Left ventricle myocardium inferior (tissue), 1 donor: ENCODE measurements around the gene IQGAP2. TPM values are rescaled to one million over a fixed set of nuclear protein-coding genes. Genes with fewer than 3 reads are reported as not detected.
A peak's percentile ranks its signal among the peaks of the same experiment; 100 is the strongest.
"Not testable (repeated sequence)": the region's sequence is repeated elsewhere in the genome, so short reads cannot be mapped to it uniquely, and the experiment has no call there.

Experiments
- DNase-seq: peaks from one replicate; pipeline ENCODE4 v3.0.0-alpha.2; 2020
- H3K27ac ChIP-seq: fragments of 200-600 bp; replicated peaks from 2 replicates; pipeline ENCODE4 v1.8.0; 2021
- H3K27me3 ChIP-seq: fragments of 200-600 bp; 2 replicates; pipeline ENCODE4 v1.8.0; 2021; ENCODE audit warnings: low read depth
- H3K36me3 ChIP-seq: fragments of 200-600 bp; 2 replicates; pipeline ENCODE4 v1.8.0; 2021
- H3K4me1 ChIP-seq: fragments of 200-600 bp; 2 replicates; pipeline ENCODE4 v1.8.0; 2021
- H3K4me3 ChIP-seq: fragments of 200-600 bp; 2 replicates; pipeline ENCODE4 v1.8.0; 2021; ENCODE audit warnings: mild to moderate bottlenecking, moderate library complexity
- H3K9me3 ChIP-seq: fragments of 200-600 bp; replicated peaks from 2 replicates; pipeline ENCODE4 v1.8.0; 2021
- CTCF ChIP-seq: fragments of 200-600 bp; IDR thresholded peaks from 2 replicates; pipeline ENCODE4 v1.8.0; 2021; ENCODE audit warnings: antibody characterized with exemption, mild to moderate bottlenecking, borderline replicate concordance
- intact Hi-C: fragments of 100-400 bp; cut with micrococcal nuclease; formaldehyde crosslinking; loops from one replicate; pipeline ENCODE4 v1.11.0; 2022
- total RNA-seq: library from RNA; stranded (reverse); fragmentation: NEBNext Ultra II Directional; extraction: Animal tissue kit (Norgen Biotek cat#: 25700); gene quantifications from one replicate; pipeline ENCODE4 v1.2.1, GENCODE V29; 2021
- donor health status: DM: no; HTN: yes; CAD: no; lungs with severe emphysema.

Gene IQGAP2
- total RNA-seq, 1 donor from 2014 or later, result 4.1 TPM

- Histone ChIP-seq H3K9me3 (no peaks in the 10 kb centered on the region), H3K4me3 (no peak overlapping the region), H3K4me1 (peaks cover 18% of the 10 kb centered on the region), H3K36me3 (peaks cover 16% of the 10 kb centered on the region), H3K27ac (peak overlapping the region; percentile 58), H3K27me3 (no peaks in the 10 kb centered on the region)
- TF ChIP-seq CTCF, result no peak
- DNase-seq, result no peak
- intact Hi-C loops, result no loop called here
These were observed 333.8 kb downstream of the IQGAP2 start for GRCh38 chr5:76736679-76737556.

- intact Hi-C loops, result no loop called here
- no peak for DNase-seq
- H3K27ac ChIP-seq, result peak overlapping the region; percentile 58
- H3K27me3 ChIP-seq, result no peaks in the 10 kb centered on the region
- peaks cover 7% of the 10 kb centered on the region for H3K36me3 ChIP-seq
- no peak for TF ChIP-seq CTCF
- H3K4me3 ChIP-seq, result no peak overlapping the region
- peaks cover 18% of the 10 kb centered on the region for H3K4me1 ChIP-seq
- H3K9me3 ChIP-seq, result no peaks in the 10 kb centered on the region
These were observed 334.8 kb downstream of the IQGAP2 start for GRCh38 chr5:76737846-76738245.

- intact Hi-C loops, DNase-seq, H3K27ac ChIP-seq, H3K36me3 ChIP-seq, H3K9me3 ChIP-seq, H3K27me3 ChIP-seq, H3K4me3 ChIP-seq: not testable (repeated sequence)
- H3K4me1 ChIP-seq, result peaks cover 13% of the 10 kb centered on the region
These were observed 338.4 kb downstream of the IQGAP2 start for GRCh38 chr5:76741506-76741905.

- no peak overlapping the region for H3K4me3 ChIP-seq
- H3K27me3 ChIP-seq, result no peaks in the 10 kb centered on the region
- intact Hi-C loops, result no loop called here
- TF ChIP-seq CTCF, result no peak
- peaks cover 13% of the 10 kb centered on the region for H3K4me1 ChIP-seq
- no peak overlapping the region for H3K27ac ChIP-seq
- no peaks in the 10 kb centered on the region for H3K36me3 ChIP-seq
- no peaks in the 10 kb centered on the region for H3K9me3 ChIP-seq
- DNase-seq, result no peak
These were observed 339.5 kb downstream of the IQGAP2 start for GRCh38 chr5:76742583-76742982.

GRCh38 chr5:76744632-76745031 lies 341.5 kb downstream of the IQGAP2 start:
- DNase-seq, result no peak
- intact Hi-C loops, result no loop called here
- H3K9me3 ChIP-seq, result no peaks in the 10 kb centered on the region
- no peak overlapping the region for H3K4me3 ChIP-seq
- peaks cover 10% of the 10 kb centered on the region for H3K27me3 ChIP-seq
- no peak for TF ChIP-seq CTCF
- H3K27ac ChIP-seq, result peak overlapping the region; percentile 13
- no peaks in the 10 kb centered on the region for H3K4me1 ChIP-seq
- no peaks in the 10 kb centered on the region for H3K36me3 ChIP-seq

GRCh38 chr5:76745670-76746069 lies 342.6 kb downstream of the IQGAP2 start:
- Histone ChIP-seq H3K27me3 (peaks cover 10% of the 10 kb centered on the region), H3K27ac (no peak overlapping the region), H3K4me3 (no peak overlapping the region), H3K4me1 (no peaks in the 10 kb centered on the region), H3K9me3 (no peaks in the 10 kb centered on the region), H3K36me3 (no peaks in the 10 kb centered on the region)
- intact Hi-C loops, result no loop called here
- no peak for TF ChIP-seq CTCF
- DNase-seq, result no peak
